ENCODE measurements around the gene MAPKAP1. TPM values are rescaled to one million over a fixed set of nuclear protein-coding genes. Genes with fewer than 3 reads are reported as not detected.

The MAPKAP1 gene
- total and polyA plus RNA-seq, 9 of the 15 experiments (the other 6 are each of a cell fraction or from before 2014, with no cell fraction given): 2.6 to 82.1 (median 61.1) TPM

DNA sequence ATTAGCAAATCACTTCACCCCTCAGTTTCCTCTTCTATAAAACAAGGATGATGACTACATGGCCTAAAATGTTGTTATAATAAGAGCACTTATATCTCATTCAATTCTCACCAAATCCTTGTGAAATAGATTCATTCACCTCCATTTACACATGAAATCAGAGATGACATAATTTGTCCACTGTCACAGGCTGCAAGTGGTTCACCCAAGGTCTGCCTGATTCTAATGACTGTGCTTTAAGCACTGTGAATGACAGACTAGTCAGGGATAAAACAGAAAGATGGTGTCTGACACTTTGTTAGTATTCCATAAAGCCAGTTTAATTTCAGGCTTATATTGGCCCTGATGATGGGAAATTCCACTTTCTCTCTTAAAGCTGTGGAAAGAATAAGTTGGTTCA is 209.5 kb downstream of the MAPKAP1 start:
- H3K27ac ChIP-seq (ENCODE audit: extremely low read depth, low read depth, low read length): no peak overlapping the region
- no peak overlapping the region for H2AFZ ChIP-seq (ENCODE audit: low read depth, low read length)
- H3K4me1 ChIP-seq (replicated peaks in 1 of 2; ENCODE audit: control insufficient read depth in 2 of 2, insufficient read depth in 2 of 2, low read length in 2 of 2): no peaks in the 10 kb centered on the region
- ATAC-seq: no peak
- ChIA-PET POLR2A (interaction anchor here (1.0 kb wide), 1 partner anchor 15 kb away, joined by 4 read pairs; no protein-coding TSS in a partner anchor), CTCF (ENCODE audit: low intra/inter-chr PET ratio) (no interaction called here)
- no peaks in the 10 kb centered on the region for H4K20me1 ChIP-seq (replicated peaks; ENCODE audit: control insufficient read depth, insufficient read depth, low read length)
- H3K9ac ChIP-seq (ENCODE audit: insufficient read depth in 1 of 2, low read depth in 2 of 2, low read length in 2 of 2): no peak overlapping the region
- TF ChIP-seq ZNF3 (CRISPR knock-in tag; IDR thresholded peaks at IDR 0.05) (no peak), NFXL1 (CRISPR knock-in tag; IDR thresholded peaks at IDR 0.05) (no peak), SP2 (IDR thresholded peaks at IDR 0.05; ENCODE audit: extremely low read depth, low read depth, low read length, poor library complexity, severe bottlenecking) (no peak), ARID3B (CRISPR knock-in tag; IDR thresholded peaks at IDR 0.05; ENCODE audit: borderline replicate concordance) (no peak), TAF1 (IDR thresholded peaks at IDR 0.05; ENCODE audit: control insufficient read depth, extremely low read depth, insufficient read depth, low read length, severe bottlenecking) (no peak), TCF7 (IDR thresholded peaks at IDR 0.05; ENCODE audit: borderline replicate concordance) (no peak)
- TF ChIP-seq, protein P1, sequence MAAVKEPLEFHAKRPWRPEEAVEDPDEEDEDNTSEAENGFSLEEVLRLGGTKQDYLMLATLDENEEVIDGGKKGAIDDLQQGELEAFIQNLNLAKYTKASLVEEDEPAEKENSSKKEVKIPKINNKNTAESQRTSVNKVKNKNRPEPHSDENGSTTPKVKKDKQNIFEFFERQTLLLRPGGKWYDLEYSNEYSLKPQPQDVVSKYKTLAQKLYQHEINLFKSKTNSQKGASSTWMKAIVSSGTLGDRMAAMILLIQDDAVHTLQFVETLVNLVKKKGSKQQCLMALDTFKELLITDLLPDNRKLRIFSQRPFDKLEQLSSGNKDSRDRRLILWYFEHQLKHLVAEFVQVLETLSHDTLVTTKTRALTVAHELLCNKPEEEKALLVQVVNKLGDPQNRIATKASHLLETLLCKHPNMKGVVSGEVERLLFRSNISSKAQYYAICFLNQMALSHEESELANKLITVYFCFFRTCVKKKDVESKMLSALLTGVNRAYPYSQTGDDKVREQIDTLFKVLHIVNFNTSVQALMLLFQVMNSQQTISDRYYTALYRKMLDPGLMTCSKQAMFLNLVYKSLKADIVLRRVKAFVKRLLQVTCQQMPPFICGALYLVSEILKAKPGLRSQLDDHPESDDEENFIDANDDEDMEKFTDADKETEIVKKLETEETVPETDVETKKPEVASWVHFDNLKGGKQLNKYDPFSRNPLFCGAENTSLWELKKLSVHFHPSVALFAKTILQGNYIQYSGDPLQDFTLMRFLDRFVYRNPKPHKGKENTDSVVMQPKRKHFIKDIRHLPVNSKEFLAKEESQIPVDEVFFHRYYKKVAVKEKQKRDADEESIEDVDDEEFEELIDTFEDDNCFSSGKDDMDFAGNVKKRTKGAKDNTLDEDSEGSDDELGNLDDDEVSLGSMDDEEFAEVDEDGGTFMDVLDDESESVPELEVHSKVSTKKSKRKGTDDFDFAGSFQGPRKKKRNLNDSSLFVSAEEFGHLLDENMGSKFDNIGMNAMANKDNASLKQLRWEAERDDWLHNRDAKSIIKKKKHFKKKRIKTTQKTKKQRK (IDR thresholded peaks at IDR 0.05; ENCODE audit: borderline replicate concordance, low read depth, low read length): no peak
- TF ChIP-seq, protein P2, sequence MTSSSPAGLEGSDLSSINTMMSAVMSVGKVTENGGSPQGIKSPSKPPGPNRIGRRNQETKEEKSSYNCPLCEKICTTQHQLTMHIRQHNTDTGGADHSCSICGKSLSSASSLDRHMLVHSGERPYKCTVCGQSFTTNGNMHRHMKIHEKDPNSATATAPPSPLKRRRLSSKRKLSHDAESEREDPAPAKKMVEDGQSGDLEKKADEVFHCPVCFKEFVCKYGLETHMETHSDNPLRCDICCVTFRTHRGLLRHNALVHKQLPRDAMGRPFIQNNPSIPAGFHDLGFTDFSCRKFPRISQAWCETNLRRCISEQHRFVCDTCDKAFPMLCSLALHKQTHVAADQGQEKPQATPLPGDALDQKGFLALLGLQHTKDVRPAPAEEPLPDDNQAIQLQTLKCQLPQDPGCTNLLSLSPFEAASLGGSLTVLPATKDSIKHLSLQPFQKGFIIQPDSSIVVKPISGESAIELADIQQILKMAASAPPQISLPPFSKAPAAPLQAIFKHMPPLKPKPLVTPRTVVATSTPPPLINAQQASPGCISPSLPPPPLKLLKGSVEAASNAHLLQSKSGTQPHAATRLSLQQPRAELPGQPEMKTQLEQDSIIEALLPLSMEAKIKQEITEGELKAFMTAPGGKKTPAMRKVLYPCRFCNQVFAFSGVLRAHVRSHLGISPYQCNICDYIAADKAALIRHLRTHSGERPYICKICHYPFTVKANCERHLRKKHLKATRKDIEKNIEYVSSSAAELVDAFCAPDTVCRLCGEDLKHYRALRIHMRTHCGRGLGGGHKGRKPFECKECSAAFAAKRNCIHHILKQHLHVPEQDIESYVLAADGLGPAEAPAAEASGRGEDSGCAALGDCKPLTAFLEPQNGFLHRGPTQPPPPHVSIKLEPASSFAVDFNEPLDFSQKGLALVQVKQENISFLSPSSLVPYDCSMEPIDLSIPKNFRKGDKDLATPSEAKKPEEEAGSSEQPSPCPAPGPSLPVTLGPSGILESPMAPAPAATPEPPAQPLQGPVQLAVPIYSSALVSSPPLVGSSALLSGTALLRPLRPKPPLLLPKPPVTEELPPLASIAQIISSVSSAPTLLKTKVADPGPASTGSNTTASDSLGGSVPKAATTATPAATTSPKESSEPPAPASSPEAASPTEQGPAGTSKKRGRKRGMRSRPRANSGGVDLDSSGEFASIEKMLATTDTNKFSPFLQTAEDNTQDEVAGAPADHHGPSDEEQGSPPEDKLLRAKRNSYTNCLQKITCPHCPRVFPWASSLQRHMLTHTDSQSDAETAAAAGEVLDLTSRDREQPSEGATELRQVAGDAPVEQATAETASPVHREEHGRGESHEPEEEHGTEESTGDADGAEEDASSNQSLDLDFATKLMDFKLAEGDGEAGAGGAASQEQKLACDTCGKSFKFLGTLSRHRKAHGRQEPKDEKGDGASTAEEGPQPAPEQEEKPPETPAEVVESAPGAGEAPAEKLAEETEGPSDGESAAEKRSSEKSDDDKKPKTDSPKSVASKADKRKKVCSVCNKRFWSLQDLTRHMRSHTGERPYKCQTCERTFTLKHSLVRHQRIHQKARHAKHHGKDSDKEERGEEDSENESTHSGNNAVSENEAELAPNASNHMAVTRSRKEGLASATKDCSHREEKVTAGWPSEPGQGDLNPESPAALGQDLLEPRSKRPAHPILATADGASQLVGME (CRISPR knock-in tag; IDR thresholded peaks at IDR 0.05): no peak
- FAIRE-seq: no peak
- in situ Hi-C loops (cut with MboI): no loop called here
- H3K9me3 ChIP-seq (replicated peaks; ENCODE audit: control insufficient read depth, insufficient read depth, low read depth, low read length): no peaks in the 10 kb centered on the region
- no peak overlapping the region for H3K4me3 ChIP-seq
- H3K79me2 ChIP-seq (ENCODE audit: control insufficient read depth, insufficient read depth, low read length): no peaks in the 10 kb centered on the region
- H3K4me2 ChIP-seq (ENCODE audit: insufficient read depth, low read length): no peak overlapping the region
- DNase-seq (ENCODE audit: extremely low read depth in 1 of 4, low spot score in 3 of 4): no peak
- no TSS peak for BruUV-seq (replicated peaks)
- H3K9me1 ChIP-seq (ENCODE audit: control insufficient read depth, insufficient read depth, low read length): no peaks in the 10 kb centered on the region
- no peaks in the 10 kb centered on the region for H3K36me3 ChIP-seq (ENCODE audit: control insufficient read depth, insufficient read depth, low read length)
- H3K27me3 ChIP-seq (ENCODE audit: control insufficient read depth in 2 of 2, insufficient read depth in 2 of 2, low read length in 2 of 2): no peaks in the 10 kb centered on the region
- intact Hi-C loops (cut with micrococcal nuclease): no loop called here

All from K562 (cell line).